ENCODE measurements around the gene NXPH2. TPM values are rescaled to one million over a fixed set of nuclear protein-coding genes. Genes with fewer than 3 reads are reported as not detected.

The NXPH2 gene
- total and polyA plus RNA-seq, 2 of the 13 experiments (the other 11 are each of a cell fraction or from before 2014, with no cell fraction given), result not detected

GRCh38 chr2:138712212-138712979, 67.8 kb downstream of the NXPH2 start (continued):
- TF ChIP-seq HINFP (CRISPR knock-in tag; IDR thresholded peaks at IDR 0.05; ENCODE audit: low read depth) (no peak), ATRX (CRISPR knock-in tag; IDR thresholded peaks at IDR 0.05; ENCODE audit: borderline replicate concordance) (no peak), PITX1 (CRISPR knock-in tag; IDR thresholded peaks at IDR 0.05) (0 out of 2 replicates have a peak, but pooled peaks have one; percentile 14), PCBP2 (optimal IDR thresholded peaks at IDR 0.05; ENCODE audit: low read depth, low read length, poor library complexity, severe bottlenecking) (no peak), ZNF274 (CRISPR knock-in tag; IDR thresholded peaks at IDR 0.05) (no peak), GABPA (IDR thresholded peaks at IDR 0.05; ENCODE audit: low read depth, low read length) (no peak), GABPA (CRISPR knock-in tag; IDR thresholded peaks at IDR 0.05; ENCODE audit: low read depth) (peak; percentile 76), ZNF800 (CRISPR knock-in tag; IDR thresholded peaks at IDR 0.05) (no peak), ARID3A (IDR thresholded peaks at IDR 0.05; ENCODE audit: low read depth, low read length) (peak; percentile 53; the same call in 1 of the 2 replicates), ESRRA (CRISPR knock-in tag; IDR thresholded peaks at IDR 0.05; ENCODE audit: low read depth) (no peak), FOXO1 (CRISPR knock-in tag; IDR thresholded peaks at IDR 0.05) (peak; percentile 2; the same call in 1 of the 2 replicates), POGZ (CRISPR knock-in tag; IDR thresholded peaks at IDR 0.05) (peak; percentile 32; the same call in 1 of the 2 replicates), HMG20A (CRISPR knock-in tag; IDR thresholded peaks at IDR 0.05; ENCODE audit: borderline replicate concordance) (peak; percentile 37; the same call in 1 of the 2 replicates), ZNF354B (CRISPR knock-in tag; IDR thresholded peaks at IDR 0.05) (no peak), ZNF343 (CRISPR knock-in tag; IDR thresholded peaks at IDR 0.05) (no peak), BHLHE40 (IDR thresholded peaks at IDR 0.05; ENCODE audit: low read length) (no peak), ZNF740 (CRISPR knock-in tag; IDR thresholded peaks at IDR 0.05) (no peak), ZNF414 (CRISPR knock-in tag; IDR thresholded peaks at IDR 0.05) (no peak), ZMYM4 (CRISPR knock-in tag; IDR thresholded peaks at IDR 0.05) (peak; percentile 70), XRCC5 (optimal IDR thresholded peaks at IDR 0.05; ENCODE audit: low read length) (peak; percentile 23), NFIC (IDR thresholded peaks at IDR 0.05; ENCODE audit: low read length) (0 out of 2 replicates have a peak, but pooled peaks have one; percentile 55), HMGXB4 (CRISPR knock-in tag; IDR thresholded peaks at IDR 0.05; ENCODE audit: borderline replicate concordance in 1 of 2, low read depth in 1 of 2) (0 out of 4 replicates have a peak, but pooled peaks of 1 of the 2 experiments have one; percentile 29)

Measured in HepG2 (cell line).